HepG2 (cell line): ENCODE measurements around the gene STK4. TPM values are rescaled to one million over a fixed set of nuclear protein-coding genes. Genes with fewer than 3 reads are reported as not detected.

Experiments
- ATAC-seq: fragments of 200-7000 bp; cut with Tn5 transposase; 3 replicates; pipeline ENCODE4 v1.9.1; 2020; ENCODE audit warnings: mild to moderate bottlenecking, moderate library complexity
- BruUV-seq: library from RNA; stranded (reverse); fragments of 400-500 nt; replicated peaks from 2 replicates; lab custom pipeline; 2021; lab: Mats Ljungman, UMichigan
- CTCF ChIA-PET: fragments of 300-600 bp; formaldehyde crosslinking; extraction: SDS; loops from one replicate; lab custom pipeline; 2021; ENCODE audit warnings: low total read pairs, inconsistent platforms, low intra/inter-chr PET ratio; lab: Yijun Ruan, JAX
- POLR2A ChIA-PET: fragments of 350-600 bp; sonication (Branson Sonifier 250); formaldehyde crosslinking; loops from one replicate; lab custom pipeline; 2020; ENCODE audit warnings: antibody characterized with exemption, inconsistent platforms; lab: Yijun Ruan, JAX
- DNase-seq: peaks from one replicate; pipeline ENCODE4 v3.0.0-alpha.2; 2015; ENCODE audit warnings: low spot score
- FAIRE-seq: peaks from 3 replicates; lab custom pipeline; 2011; peaks lifted over from hg19 to GRCh38; lab: Jason Lieb, UNC
- H2AFZ ChIP-seq: one replicate; pipeline ENCODE4 v1.6.1; 2011; ENCODE audit warnings: low read length, inconsistent platforms
- H3K27ac ChIP-seq: fragments of 300-600 bp; 3 replicates; pipeline ENCODE4 v1.8.0; 2011; ENCODE audit warnings: mixed run types, mild to moderate bottlenecking, mixed read lengths, low read length, inconsistent platforms; ENCODE audit not compliant: insufficient read depth; ENCODE audit errors: extremely low read length
- H3K27me3 ChIP-seq, 2 experiments: fragments of 200-600 bp in 1 of 2; 2 replicates in 1 of 2; 3 replicates in 1 of 2; pipeline versions ENCODE4 v1.6.0 to v1.8.0; 2011; ENCODE audit warnings: low read length in 2 of 2, mild to moderate bottlenecking in 2 of 2, moderate library complexity in 2 of 2, inconsistent platforms in 1 of 2; ENCODE audit not compliant: insufficient read depth in 2 of 2, control insufficient read depth in 1 of 2
- H3K36me3 ChIP-seq, 2 experiments: fragments of 200-600 bp in 1 of 2; replicated peaks in 1 of 2; 2 replicates in 1 of 2; 3 replicates in 1 of 2; pipeline versions ENCODE4 v1.5.1 to v1.8.0; 2011; ENCODE audit warnings: low read length in 2 of 2, inconsistent platforms in 1 of 2; ENCODE audit not compliant: insufficient read depth in 2 of 2, control insufficient read depth in 1 of 2
- H3K4me1 ChIP-seq: 2 replicates; pipeline ENCODE4 v1.5.1; 2012; ENCODE audit warnings: low read length, inconsistent platforms; ENCODE audit not compliant: insufficient read depth
- H3K4me2 ChIP-seq: 2 replicates; pipeline ENCODE4 v1.6.0; 2011; ENCODE audit warnings: low read depth, low read length, inconsistent platforms
- H3K4me3 ChIP-seq, 3 experiments: fragments of 200-600 bp in 1 of 3; sonication (generic), shearing (Covaris generic) in 1 of 3; replicated peaks in 1 of 3; 2 replicates each; pipeline ENCODE4 v1.5.1; 2011 to 2016; ENCODE audit warnings: low read length in 3 of 3, inconsistent platforms in 2 of 3, low read depth in 2 of 3, mild to moderate bottlenecking in 2 of 3, control low read depth in 1 of 3, mixed read lengths in 1 of 3; ENCODE audit not compliant: insufficient read depth in 1 of 3
- H3K79me2 ChIP-seq: one replicate; pipeline ENCODE4 v1.6.1; 2011; ENCODE audit warnings: low read length, inconsistent platforms; ENCODE audit not compliant: insufficient read depth
- H3K9ac ChIP-seq: 2 replicates; pipeline ENCODE4 v1.6.0; 2011; ENCODE audit warnings: mild to moderate bottlenecking, low read depth, low read length, inconsistent platforms; ENCODE audit not compliant: insufficient read depth
- H3K9me3 ChIP-seq: 2 replicates; pipeline ENCODE4 v1.5.1; 2012; ENCODE audit warnings: mild to moderate bottlenecking, low read length
- H4K20me1 ChIP-seq: 2 replicates; pipeline ENCODE4 v1.6.0; 2011; ENCODE audit warnings: inconsistent platforms, mild to moderate bottlenecking, low read length, moderate library complexity; ENCODE audit not compliant: insufficient read depth
- AGO1 ChIP-seq: fragments of 200-400 bp; formaldehyde crosslinking; IDR thresholded peaks from 2 replicates; pipeline ENCODE4 v1.6.1; 2017; ENCODE audit warnings: mild to moderate bottlenecking, low read depth, low read length, moderate library complexity; ENCODE audit not compliant: poor library complexity, severe bottlenecking
- AGO2 ChIP-seq: fragments of 200-400 bp; formaldehyde crosslinking; optimal IDR thresholded peaks from 2 replicates; pipeline ENCODE3; 2017; ENCODE audit warnings: mild to moderate bottlenecking, low read depth, low read length, moderate library complexity
- DNMT1 ChIP-seq: sonication (generic); formaldehyde crosslinking; IDR thresholded peaks from 2 replicates; pipeline ENCODE4 v1.5.1; 2020; ENCODE audit warnings: mild to moderate bottlenecking, missing genetic modification reagents
- DR1 ChIP-seq: sonication (generic); formaldehyde crosslinking; IDR thresholded peaks from 2 replicates; pipeline ENCODE4 v1.8.0; 2021; ENCODE audit warnings: mild to moderate bottlenecking, missing genetic modification reagents, inconsistent platforms
- IRF9 ChIP-seq: sonication (generic); formaldehyde crosslinking; IDR thresholded peaks from 2 replicates; pipeline ENCODE4 v1.8.0; 2022; ENCODE audit warnings: missing genetic modification reagents, mild to moderate bottlenecking, borderline replicate concordance
- KLF16 ChIP-seq, 2 experiments: sonication (generic) in 1 of 2; formaldehyde crosslinking in 1 of 2; IDR thresholded peaks; 2 replicates each; pipeline versions ENCODE4 v1.6.1 to v1.8.0; 2016 to 2023; ENCODE audit warnings: missing genetic modification reagents in 2 of 2, missing compliant biosample characterization in 1 of 2
- MAF1 ChIP-seq: sonication (generic); formaldehyde crosslinking; IDR thresholded peaks from 2 replicates; pipeline ENCODE4 v1.5.0; 2020; ENCODE audit warnings: missing genetic modification reagents, borderline replicate concordance
- MAFF ChIP-seq: IDR thresholded peaks from 2 replicates; pipeline ENCODE4 v1.6.1; 2011; ENCODE audit warnings: low read depth, low read length, improper control_type of control experiment
- NR0B2 ChIP-seq: sonication (generic); formaldehyde crosslinking; IDR thresholded peaks from 2 replicates; pipeline ENCODE4 v1.4.0; 2020; ENCODE audit warnings: mild to moderate bottlenecking, missing genetic modification reagents
- POGK ChIP-seq: sonication (generic); formaldehyde crosslinking; conservative IDR thresholded peaks from 2 replicates; pipeline ENCODE4 v1.8.0; 2022; ENCODE audit warnings: mild to moderate bottlenecking, moderate library complexity, missing genetic modification reagents
- PRDM4 ChIP-seq: sonication (generic); formaldehyde crosslinking; IDR thresholded peaks from 2 replicates; pipeline ENCODE4 v1.9.0; 2021; ENCODE audit warnings: missing genetic modification reagents, borderline replicate concordance
- SATB2 ChIP-seq: sonication (generic); formaldehyde crosslinking; IDR thresholded peaks from 2 replicates; pipeline ENCODE4 v1.5.0; 2020; ENCODE audit warnings: missing genetic modification reagents
- ZNF180 ChIP-seq: sonication (generic); formaldehyde crosslinking; IDR thresholded peaks from 2 replicates; pipeline ENCODE4 v1.4.0; 2020; ENCODE audit warnings: low read depth, missing genetic modification reagents, borderline replicate concordance
- ZNF510 ChIP-seq: sonication (generic); formaldehyde crosslinking; IDR thresholded peaks from 2 replicates; pipeline ENCODE4 v1.4.0; 2020; ENCODE audit warnings: low read depth, mild to moderate bottlenecking, missing genetic modification reagents
- ZNF678 ChIP-seq: sonication (generic); formaldehyde crosslinking; IDR thresholded peaks from 2 replicates; pipeline ENCODE4 v1.4.0; 2020; ENCODE audit warnings: mild to moderate bottlenecking, missing genetic modification reagents
- WGBS: methylation state at CpG from one replicate; pipeline ENCODE4 v1.1.6; 2017; ENCODE audit warnings: low lambda C conversion rate; 5-methylcytosine and 5-hydroxymethylcytosine counted together
- in situ Hi-C: cut with HindIII; loops from 2 replicates; pipeline ENCODE4 v1.10.0; 2017; ENCODE audit warnings: low pct_unique_long_range_greater_than_20kb; ENCODE audit not compliant: extremely low pct_ligation_motif_present
- intact Hi-C: fragments of 100-400 bp; cut with micrococcal nuclease; formaldehyde crosslinking; loops from one replicate; pipeline ENCODE4 v1.10.0; 2022; ENCODE audit not compliant: unreplicated experiment
- polyA plus RNA-seq, 8 experiments: library from polyadenylated mRNA; depleted of rRNA in 3 of 8; stranded (reverse) in 7 of 8; unstranded in 1 of 8; fragments of >200 nt; fragmentation: Illumina TruSeq in 4 of 8; extraction: Trizol in 4 of 8; gene quantifications; 2 replicates each; pipeline versions ENCODE4 v1.2.1 to v1.2.3, GENCODE V29; 2011 to 2016; ENCODE audit warnings: low read depth in 4 of 8, missing spikeins in 1 of 8, mixed read lengths in 1 of 8; ENCODE audit not compliant: insufficient read depth in 1 of 8
- total RNA-seq, 5 experiments: library from RNA; depleted of rRNA; stranded (reverse); fragments of >200 nt; fragmentation: Illumina TruSeq; extraction: Trizol; gene quantifications; 2 replicates each; pipeline ENCODE4 v1.2.3, GENCODE V29; 2016; ENCODE audit warnings: low read depth in 1 of 5

The STK4 gene
- total and polyA plus RNA-seq, 2 of the 13 experiments (the other 11 are each of a cell fraction or from before 2014, with no cell fraction given) = 25.6 to 38.3 TPM

GRCh38 chr20:44988631-44989171 is 22.4 kb downstream of the STK4 start:
- H3K36me3 ChIP-seq = peaks cover 5 to 33% of the 10 kb centered on the region in 2 experiments
- H3K9ac ChIP-seq = no peak overlapping the region
- no peaks in the 10 kb centered on the region for H4K20me1 ChIP-seq
- ChIA-PET CTCF (no interaction called here), POLR2A (interaction anchor here (1.5 to 2.0 kb wide), 2 partner anchors 27 to 29 kb away, joined by 3 to 7 read pairs; partner anchors contain the start of gene TOMM34)
- ATAC-seq (no peak), FAIRE-seq (no peak), DNase-seq (no peak)
- no peak overlapping the region for H3K4me2 ChIP-seq
- no peak for TF ChIP-seq AGO2
- TF ChIP-seq ZNF678 = no peak
- TF ChIP-seq MAFF = no peak
- no peak for TF ChIP-seq ZNF510 (CRISPR knock-in tag)
- TF ChIP-seq ZNF180 (CRISPR knock-in tag) = no peak
- no peak for TF ChIP-seq SATB2
- no peak for TF ChIP-seq PRDM4 (CRISPR knock-in tag)
- TF ChIP-seq IRF9 = no peak
- no peak for TF ChIP-seq NR0B2 (CRISPR knock-in tag)
- TF ChIP-seq MAF1 (CRISPR knock-in tag) = no peak
- TF ChIP-seq AGO1 = no peak
- no peak for TF ChIP-seq DNMT1 (CRISPR knock-in tag)
- TF ChIP-seq KLF16 (CRISPR knock-in tag; IDR thresholded peaks at IDR 0.05) = no peak
- TF ChIP-seq POGK (CRISPR knock-in tag) = no peak
- no peak for TF ChIP-seq DR1
- WGBS = 97% methylated on average over 1 of the region's 1 CpG
- no peaks in the 10 kb centered on the region for H3K9me3 ChIP-seq
- no TSS peak for BruUV-seq
- H3K79me2 ChIP-seq = peaks cover 5% of the 10 kb centered on the region
- H3K27me3 ChIP-seq = no peaks in the 10 kb centered on the region
- H3K4me1 ChIP-seq = no peaks in the 10 kb centered on the region
- H2AFZ ChIP-seq = no peak overlapping the region
- intact Hi-C loops = no loop called here
- in situ Hi-C loops = no loop called here
- H3K27ac ChIP-seq = no peak overlapping the region
- no peak overlapping the region for H3K4me3 ChIP-seq
